ENCODE results near the gene HS6ST1.

DNA sequence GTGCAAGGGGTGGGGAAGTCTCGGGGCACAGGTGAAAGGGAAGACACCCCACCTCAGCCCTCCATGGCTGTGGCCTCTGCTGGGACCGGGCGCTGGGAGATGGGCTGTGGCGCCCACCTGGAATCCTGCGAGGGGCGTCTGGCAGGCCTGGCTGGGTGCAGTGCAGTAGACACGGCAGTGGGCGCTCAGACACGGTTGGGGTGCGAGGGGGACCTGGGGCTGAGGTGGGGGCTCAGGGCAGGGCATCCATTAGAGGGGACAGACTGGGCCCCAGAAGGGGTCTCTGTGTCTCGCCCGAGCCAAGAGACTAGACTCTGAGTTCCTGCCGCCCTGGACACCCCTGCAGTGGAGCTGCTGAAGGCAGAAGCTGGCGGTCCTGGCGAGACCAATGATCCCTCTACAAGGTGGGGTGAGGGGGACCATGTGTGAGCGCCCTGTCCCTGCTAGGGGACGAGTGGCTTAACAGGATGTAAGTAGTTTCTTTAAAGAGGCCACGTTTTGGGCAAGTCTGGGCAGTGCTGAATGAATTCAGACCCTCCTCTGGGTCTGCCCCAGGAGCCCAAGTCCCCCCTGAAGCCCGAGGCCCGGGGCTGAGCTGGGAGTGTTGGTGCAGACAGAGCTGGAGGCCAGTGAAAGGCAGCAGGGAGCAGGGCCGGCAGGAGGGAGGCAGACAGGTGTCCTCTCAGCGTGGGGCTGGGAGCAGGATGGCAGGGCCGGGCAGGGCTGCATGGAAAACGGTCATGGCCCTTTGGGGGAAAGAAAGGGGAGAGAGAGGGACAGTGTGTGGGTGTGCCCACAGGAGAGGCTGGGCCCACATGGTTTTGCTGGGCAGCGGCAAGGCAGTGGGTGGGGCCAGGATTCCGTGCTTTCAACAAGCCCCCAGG is 57.2 kb downstream of the HS6ST1 start:
- TF ChIP-seq, protein P1, sequence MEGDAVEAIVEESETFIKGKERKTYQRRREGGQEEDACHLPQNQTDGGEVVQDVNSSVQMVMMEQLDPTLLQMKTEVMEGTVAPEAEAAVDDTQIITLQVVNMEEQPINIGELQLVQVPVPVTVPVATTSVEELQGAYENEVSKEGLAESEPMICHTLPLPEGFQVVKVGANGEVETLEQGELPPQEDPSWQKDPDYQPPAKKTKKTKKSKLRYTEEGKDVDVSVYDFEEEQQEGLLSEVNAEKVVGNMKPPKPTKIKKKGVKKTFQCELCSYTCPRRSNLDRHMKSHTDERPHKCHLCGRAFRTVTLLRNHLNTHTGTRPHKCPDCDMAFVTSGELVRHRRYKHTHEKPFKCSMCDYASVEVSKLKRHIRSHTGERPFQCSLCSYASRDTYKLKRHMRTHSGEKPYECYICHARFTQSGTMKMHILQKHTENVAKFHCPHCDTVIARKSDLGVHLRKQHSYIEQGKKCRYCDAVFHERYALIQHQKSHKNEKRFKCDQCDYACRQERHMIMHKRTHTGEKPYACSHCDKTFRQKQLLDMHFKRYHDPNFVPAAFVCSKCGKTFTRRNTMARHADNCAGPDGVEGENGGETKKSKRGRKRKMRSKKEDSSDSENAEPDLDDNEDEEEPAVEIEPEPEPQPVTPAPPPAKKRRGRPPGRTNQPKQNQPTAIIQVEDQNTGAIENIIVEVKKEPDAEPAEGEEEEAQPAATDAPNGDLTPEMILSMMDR (IDR thresholded peaks at IDR 0.05; ENCODE audit: borderline replicate concordance, extremely low read depth, low read length, poor library complexity, severe bottlenecking): no peak
- TF ChIP-seq EZH2 (IDR thresholded peaks at IDR 0.05; ENCODE audit: borderline replicate concordance, low read depth, low read length, severe bottlenecking): no peak
